Stimulated activated CD8-positive, alpha-beta memory T cell treated with anti-CD3 and anti-CD28 coated beads, Interleukin-4, amount 100 ng/mL, for 24 hours (primary cell): ENCODE results near the gene UBXN1.
"Not testable (repeated sequence)": the region's sequence is repeated elsewhere in the genome, so short reads cannot be mapped to it uniquely, and the experiment has no call there.

Source experiments
- DNase-seq: peaks from one replicate; pipeline ENCODE4 v3.0.0-alpha.2; 2020; ENCODE audit warnings: low read depth

The UBXN1 gene

GRCh38 chr11:62708392-62708791 is 29.5 kb upstream of the UBXN1 start:
- no peak for DNase-seq

GRCh38 chr11:62707277-62707861 is 28.5 kb upstream of the UBXN1 start, which contains the start of the genes BSCL2 and GNG3:
Gene BSCL2, minus strand, starts transcription at chr11:62707424. Its CDS starts 229 bp downstream, at chr11:62707195.
Gene GNG3, plus strand, starts transcription at chr11:62707676. Its CDS starts 620 bp downstream, at chr11:62708296.
- no peak for DNase-seq

GRCh38 chr11:62706850-62707247 is 28.0 kb upstream of the UBXN1 start:
- DNase-seq: no peak

GRCh38 chr11:62705880-62706849 is 27.3 kb upstream of the UBXN1 start:
- peak; percentile 91 for DNase-seq

- DNase-seq: no peak
Observed at GRCh38 chr11:62705413-62705812, 26.5 kb upstream of the UBXN1 start.

GRCh38 chr11:62703921-62704320 is 25.0 kb upstream of the UBXN1 start:
- not testable (repeated sequence) for DNase-seq

- DNase-seq: no peak
Observed at GRCh38 chr11:62702246-62702645, 23.4 kb upstream of the UBXN1 start.

- peak; percentile 59 for DNase-seq
Observed at GRCh38 chr11:62694455-62695167, 15.7 kb upstream of the UBXN1 start.

- not testable (repeated sequence) for DNase-seq
Observed at GRCh38 chr11:62693624-62694023, 14.8 kb upstream of the UBXN1 start.

- no peak for DNase-seq
Observed at GRCh38 chr11:62689421-62690183, 10.7 kb upstream of the UBXN1 start, which contains the start of gene LRRN4CL. Gene LRRN4CL, minus strand, starts transcription at chr11:62689530. Its CDS starts 1,022 bp downstream, at chr11:62688508.

- DNase-seq: no peak
Observed at GRCh38 chr11:62688491-62688890, 9.6 kb upstream of the UBXN1 start.

GRCh38 chr11:62687508-62688396 is 8.9 kb upstream of the UBXN1 start:
- DNase-seq: no peak

- no peak for DNase-seq
Observed at GRCh38 chr11:62682518-62682917, 3.6 kb upstream of the UBXN1 start.

GRCh38 chr11:62680825-62681240 is 2.0 kb upstream of the UBXN1 start:
- DNase-seq: no peak

- DNase-seq: no peak
Observed at GRCh38 chr11:62678433-62678769, 472 bp downstream of the UBXN1 start.

GRCh38 chr11:62677714-62678113 is 1.2 kb downstream of the UBXN1 start:
- DNase-seq: no peak

- no peak for DNase-seq
Observed at GRCh38 chr11:62677156-62677555, 1.7 kb downstream of the UBXN1 start.

GRCh38 chr11:62676698-62677097 is 2.2 kb downstream of the UBXN1 start:
- DNase-seq: no peak

- not testable (repeated sequence) for DNase-seq
Observed at GRCh38 chr11:62675415-62675814, 3.5 kb downstream of the UBXN1 start.

GRCh38 chr11:62673196-62673525 is 5.7 kb downstream of the UBXN1 start:
- no peak for DNase-seq
